Fibroblast of villous mesenchyme (primary cell): Measurements from ENCODE around the gene COL5A2. TPM values are rescaled to one million over a fixed set of nuclear protein-coding genes. Genes with fewer than 3 reads are reported as not detected.

ENCODE experiments used
- DNase-seq: peaks from one replicate; pipeline ENCODE4 v3.0.0-alpha.2; 2010; ENCODE audit warnings: low read depth
- H3K4me3 ChIP-seq: 2 replicates; pipeline ENCODE4 v1.5.1; 2011; ENCODE audit warnings: low read depth, mild to moderate bottlenecking, low read length
- total RNA-seq: library from RNA; depleted of rRNA; stranded (reverse); fragments of >200 nt; gene quantifications from 2 replicates; pipeline ENCODE4 v1.2.3, GENCODE V29; 2012
- TF ChIP-seq, protein P1 (sequence below): IDR thresholded peaks from 2 replicates; pipeline ENCODE4 v1.5.1; 2012; ENCODE audit warnings: low read depth, mild to moderate bottlenecking, low read length; ENCODE audit not compliant: insufficient read depth

Gene COL5A2
- total RNA-seq, 1 donor = 693 TPM

DNA sequence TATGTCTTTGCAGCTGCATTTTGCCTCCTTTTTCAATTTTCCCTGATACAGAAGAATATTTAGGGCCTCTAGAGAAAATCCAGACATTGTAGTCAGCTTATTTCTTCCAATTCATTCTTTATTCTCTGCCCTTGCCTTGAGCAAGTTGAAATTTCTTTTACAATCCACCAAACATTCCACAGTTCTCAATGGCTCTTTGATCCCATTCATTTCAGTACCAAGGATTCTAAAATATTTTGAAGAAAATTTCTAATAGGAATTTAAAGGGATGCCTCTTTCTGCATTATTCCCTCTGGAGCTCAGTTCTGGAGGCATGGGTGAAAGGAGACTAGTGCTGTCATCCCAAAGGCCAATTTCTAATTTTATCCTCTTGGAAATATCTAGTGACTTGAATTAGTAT lies 61.2 kb downstream of the COL5A2 start:
- TF ChIP-seq, protein P1, sequence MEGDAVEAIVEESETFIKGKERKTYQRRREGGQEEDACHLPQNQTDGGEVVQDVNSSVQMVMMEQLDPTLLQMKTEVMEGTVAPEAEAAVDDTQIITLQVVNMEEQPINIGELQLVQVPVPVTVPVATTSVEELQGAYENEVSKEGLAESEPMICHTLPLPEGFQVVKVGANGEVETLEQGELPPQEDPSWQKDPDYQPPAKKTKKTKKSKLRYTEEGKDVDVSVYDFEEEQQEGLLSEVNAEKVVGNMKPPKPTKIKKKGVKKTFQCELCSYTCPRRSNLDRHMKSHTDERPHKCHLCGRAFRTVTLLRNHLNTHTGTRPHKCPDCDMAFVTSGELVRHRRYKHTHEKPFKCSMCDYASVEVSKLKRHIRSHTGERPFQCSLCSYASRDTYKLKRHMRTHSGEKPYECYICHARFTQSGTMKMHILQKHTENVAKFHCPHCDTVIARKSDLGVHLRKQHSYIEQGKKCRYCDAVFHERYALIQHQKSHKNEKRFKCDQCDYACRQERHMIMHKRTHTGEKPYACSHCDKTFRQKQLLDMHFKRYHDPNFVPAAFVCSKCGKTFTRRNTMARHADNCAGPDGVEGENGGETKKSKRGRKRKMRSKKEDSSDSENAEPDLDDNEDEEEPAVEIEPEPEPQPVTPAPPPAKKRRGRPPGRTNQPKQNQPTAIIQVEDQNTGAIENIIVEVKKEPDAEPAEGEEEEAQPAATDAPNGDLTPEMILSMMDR = no peak
- H3K4me3 ChIP-seq = no peak overlapping the region
- no peak for DNase-seq

DNA sequence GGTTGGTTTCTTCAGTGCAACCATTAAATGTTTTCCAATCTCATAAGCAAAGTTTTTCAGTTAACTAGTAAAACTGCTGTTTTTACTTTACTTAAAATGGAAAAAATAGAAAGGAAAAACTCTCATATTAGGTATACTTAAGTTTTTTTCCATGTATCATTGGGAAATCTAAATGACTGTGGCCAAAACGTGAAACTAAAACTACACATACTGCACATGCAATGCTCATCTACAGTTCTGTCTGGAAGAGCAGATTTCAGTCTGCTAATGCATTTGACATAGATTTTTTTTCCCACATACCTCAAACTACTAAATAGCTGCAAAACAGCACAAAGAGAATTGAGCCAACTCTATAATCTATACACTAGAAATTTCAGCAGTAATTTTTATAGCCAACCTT lies 62.6 kb downstream of the COL5A2 start:
- TF ChIP-seq, protein P1 = no peak
- DNase-seq = peak; percentile 43

DNA sequence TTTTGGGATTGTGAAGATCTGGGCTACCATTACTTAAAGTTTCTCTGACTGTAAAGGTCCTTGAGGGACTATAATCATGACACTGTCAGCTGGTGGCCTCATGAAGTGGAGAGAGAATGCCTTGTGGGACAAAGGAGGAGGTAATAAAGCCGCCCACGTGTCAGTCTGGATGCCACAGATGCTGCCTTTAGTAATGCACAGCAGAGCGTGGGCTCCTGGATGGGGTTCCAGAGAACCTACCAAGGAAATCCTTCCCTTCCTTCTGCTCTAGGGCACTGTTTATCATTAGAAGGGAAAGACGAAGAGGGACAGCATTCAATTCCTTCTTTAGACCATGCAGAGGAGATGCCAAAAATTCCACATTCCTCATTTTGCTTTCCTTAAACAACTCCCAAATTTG lies 63.5 kb downstream of the COL5A2 start:
- DNase-seq = no peak
- TF ChIP-seq, protein P1 = no peak
- H3K4me3 ChIP-seq = no peak overlapping the region

More for the DNA sequence above, 62.6 kb downstream of the COL5A2 start:
- no peak overlapping the region for H3K4me3 ChIP-seq

DNA sequence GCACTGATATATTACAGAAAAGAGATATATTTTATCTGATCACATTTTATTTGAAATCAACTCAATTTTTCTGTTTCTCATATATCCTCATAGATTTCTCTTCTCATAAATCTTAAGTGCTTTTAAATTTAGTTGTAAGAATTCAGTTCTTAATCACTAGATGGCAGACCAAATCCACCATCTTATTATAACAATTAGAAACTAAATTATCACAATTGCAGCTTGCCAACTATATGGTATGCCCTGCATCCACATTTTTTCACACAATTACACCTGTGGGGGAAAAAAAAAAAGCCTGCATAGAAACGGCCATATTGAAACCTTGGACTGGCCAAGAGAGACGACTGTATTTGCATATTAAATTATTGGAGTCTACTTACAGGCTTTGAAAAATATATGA lies 64.4 kb downstream of the COL5A2 start:
- DNase-seq = no peak
- TF ChIP-seq, protein P1 = peak; percentile 8
- H3K4me3 ChIP-seq = no peak overlapping the region

DNA sequence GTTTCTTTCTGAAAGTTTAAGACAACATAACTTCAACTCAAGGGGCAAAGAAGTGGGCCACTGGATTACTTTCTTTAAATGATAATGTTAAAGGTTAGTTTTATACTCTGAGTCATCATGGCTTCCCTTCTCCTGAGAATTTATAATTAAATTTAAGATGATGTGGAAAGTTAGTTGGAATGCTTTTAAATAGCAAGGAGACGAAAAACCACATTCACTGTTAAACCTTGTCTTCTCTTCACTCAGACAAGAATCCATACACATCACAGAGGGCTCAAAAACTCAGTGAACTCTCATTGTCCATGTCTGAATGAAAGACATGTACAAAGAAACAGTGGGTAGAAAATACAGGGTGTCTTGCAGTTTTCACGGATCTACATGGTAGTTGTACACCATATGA lies 65.6 kb downstream of the COL5A2 start:
- no peak overlapping the region for H3K4me3 ChIP-seq
- DNase-seq = no peak
- TF ChIP-seq, protein P1 = no peak

DNA sequence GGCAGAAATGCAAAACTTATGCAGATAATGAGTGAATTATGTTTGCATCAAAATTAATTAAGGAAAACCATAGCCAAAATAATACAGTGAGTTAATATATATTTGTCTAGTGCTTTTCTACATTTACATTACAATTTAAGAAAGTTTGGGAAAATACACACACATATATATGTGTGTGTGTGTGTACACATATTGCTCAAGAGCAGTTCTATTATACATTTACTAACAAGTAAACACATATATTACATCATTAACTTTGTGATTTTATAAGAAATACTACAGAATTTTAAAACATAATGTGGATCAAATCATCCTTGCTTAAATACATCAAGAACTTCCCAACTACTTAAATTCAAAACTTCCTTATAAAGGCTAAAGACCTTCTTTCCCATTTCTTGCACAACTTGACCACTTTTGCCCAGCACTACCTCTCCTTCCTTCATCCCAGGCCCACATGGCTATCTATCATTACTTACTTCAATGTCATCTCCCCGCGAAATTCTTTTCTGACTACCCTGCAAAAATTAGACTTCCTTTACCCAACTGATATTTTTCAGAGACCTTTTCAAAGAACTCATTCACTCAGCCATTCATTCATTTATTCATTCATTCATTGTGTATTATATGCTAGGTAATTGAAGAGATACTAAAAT lies 68.4 kb downstream of the COL5A2 start:
- H3K4me3 ChIP-seq = no peak overlapping the region
- no peak for DNase-seq
- TF ChIP-seq, protein P1 = no peak

DNA sequence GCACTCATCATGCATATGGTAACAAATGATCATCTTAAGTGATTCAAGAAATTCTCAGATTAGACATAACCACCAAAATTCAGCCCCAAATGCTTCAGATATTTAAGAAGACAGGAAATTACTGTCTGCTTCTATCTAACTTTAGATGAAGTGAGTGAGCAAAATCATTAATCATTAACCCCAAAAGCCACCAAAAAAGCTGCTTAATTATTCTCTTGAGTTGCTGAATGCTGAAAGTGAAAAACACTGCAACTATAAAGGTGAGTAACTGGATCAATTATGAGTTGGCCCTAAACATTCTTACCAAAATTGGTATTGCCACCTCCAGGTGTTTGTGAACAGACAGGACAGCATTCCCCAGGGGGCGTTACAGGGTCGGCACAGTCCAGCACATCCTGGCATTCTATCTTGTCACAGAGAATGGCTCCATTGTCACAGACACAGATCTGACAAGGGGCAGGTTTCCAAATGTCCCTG lies 69.6 kb downstream of the COL5A2 start:
- TF ChIP-seq, protein P1 = peak; percentile 9

More for the DNA sequence above, 69.6 kb downstream of the COL5A2 start:
- no peak for DNase-seq
- H3K4me3 ChIP-seq = no peak overlapping the region
